ENCODE measurements around the gene CNGB1. TPM values are rescaled to one million over a fixed set of nuclear protein-coding genes. Genes with fewer than 3 reads are reported as not detected.

CNGB1 gene
- total and polyA plus RNA-seq, 2 of the 13 experiments (the other 11 are each of a cell fraction or from before 2014, with no cell fraction given): 0.02 to 0.15 TPM

DNA sequence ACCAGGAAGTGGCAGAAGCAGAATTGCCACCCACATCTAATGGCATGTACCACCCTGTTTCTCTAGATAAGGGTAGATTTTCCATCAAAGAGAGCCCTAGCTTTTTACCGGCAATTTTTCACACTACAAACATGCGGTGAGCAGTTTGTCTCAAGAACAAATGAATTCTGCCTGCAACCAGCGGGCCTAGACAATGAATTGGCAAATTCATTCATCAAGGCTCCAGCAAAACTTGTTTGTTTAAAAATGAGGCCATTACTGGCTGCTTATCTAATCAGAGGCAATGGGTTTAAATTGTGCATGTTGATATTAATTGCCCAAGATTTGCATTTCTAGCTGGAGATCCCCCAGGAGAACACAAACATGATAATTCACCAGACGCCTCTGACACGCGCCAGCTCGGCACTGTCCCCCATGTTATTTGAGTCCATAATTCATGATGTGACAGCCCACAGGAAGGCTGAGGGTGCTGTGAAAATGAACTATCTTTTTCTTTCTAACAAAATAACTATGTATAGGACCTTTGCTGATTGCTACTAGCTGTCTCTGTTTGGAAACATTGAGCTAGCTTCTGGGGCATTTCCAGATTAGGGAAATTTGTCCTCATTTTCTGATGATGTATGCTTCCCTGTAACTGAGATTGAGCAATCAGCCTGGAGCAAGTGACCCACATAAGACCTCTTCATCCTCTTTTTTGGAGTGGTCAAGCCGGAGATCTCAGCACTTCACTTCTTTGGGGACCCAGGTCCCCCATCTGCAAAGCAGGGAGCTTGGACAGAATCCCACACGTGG is 80.8 kb downstream of the CNGB1 start (continued):
- TF ChIP-seq ZFX (CRISPR knock-in tag; IDR thresholded peaks at IDR 0.05; ENCODE audit: low read depth): peak; percentile 16; the same call in 1 of the 2 replicates
- TF ChIP-seq SRF (IDR thresholded peaks at IDR 0.05; ENCODE audit: low read depth, low read length): no peak
- TF ChIP-seq, protein P1, sequence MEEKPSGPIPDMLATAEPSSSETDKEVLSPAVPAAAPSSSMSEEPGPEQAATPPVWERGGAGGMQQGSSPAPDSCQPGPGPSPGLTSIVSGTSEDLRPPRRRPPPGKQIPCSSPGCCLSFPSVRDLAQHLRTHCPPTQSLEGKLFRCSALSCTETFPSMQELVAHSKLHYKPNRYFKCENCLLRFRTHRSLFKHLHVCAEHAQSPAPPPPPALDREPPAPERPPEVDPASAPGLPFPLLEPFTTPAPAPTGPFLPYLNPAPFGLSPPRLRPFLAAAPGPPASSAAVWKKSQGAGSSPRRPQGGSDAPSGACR (CRISPR knock-in tag; IDR thresholded peaks at IDR 0.05): 0 out of 2 replicates have a peak, but pooled peaks have one; percentile 49
- no peak for TF ChIP-seq CREB1 (IDR thresholded peaks at IDR 0.05)
- 0 out of 2 replicates have a peak, but pooled peaks have one; percentile 16 for TF ChIP-seq CREB1 (CRISPR knock-in tag; IDR thresholded peaks at IDR 0.05)
- peak; percentile 48; the same call in 1 of the 2 replicates for TF ChIP-seq ZNF24 (IDR thresholded peaks at IDR 0.05)
- TF ChIP-seq ZNF747 (CRISPR knock-in tag; IDR thresholded peaks at IDR 0.05; ENCODE audit: borderline replicate concordance): no peak
- TF ChIP-seq CEBPG (CRISPR knock-in tag; IDR thresholded peaks at IDR 0.05): peak; percentile 87
- TF ChIP-seq, protein P2, sequence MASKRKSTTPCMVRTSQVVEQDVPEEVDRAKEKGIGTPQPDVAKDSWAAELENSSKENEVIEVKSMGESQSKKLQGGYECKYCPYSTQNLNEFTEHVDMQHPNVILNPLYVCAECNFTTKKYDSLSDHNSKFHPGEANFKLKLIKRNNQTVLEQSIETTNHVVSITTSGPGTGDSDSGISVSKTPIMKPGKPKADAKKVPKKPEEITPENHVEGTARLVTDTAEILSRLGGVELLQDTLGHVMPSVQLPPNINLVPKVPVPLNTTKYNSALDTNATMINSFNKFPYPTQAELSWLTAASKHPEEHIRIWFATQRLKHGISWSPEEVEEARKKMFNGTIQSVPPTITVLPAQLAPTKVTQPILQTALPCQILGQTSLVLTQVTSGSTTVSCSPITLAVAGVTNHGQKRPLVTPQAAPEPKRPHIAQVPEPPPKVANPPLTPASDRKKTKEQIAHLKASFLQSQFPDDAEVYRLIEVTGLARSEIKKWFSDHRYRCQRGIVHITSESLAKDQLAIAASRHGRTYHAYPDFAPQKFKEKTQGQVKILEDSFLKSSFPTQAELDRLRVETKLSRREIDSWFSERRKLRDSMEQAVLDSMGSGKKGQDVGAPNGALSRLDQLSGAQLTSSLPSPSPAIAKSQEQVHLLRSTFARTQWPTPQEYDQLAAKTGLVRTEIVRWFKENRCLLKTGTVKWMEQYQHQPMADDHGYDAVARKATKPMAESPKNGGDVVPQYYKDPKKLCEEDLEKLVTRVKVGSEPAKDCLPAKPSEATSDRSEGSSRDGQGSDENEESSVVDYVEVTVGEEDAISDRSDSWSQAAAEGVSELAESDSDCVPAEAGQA (IDR thresholded peaks at IDR 0.05; ENCODE audit: low read depth): no peak
- TF ChIP-seq, protein P2 (CRISPR knock-in tag; IDR thresholded peaks at IDR 0.05; ENCODE audit: borderline replicate concordance): no peak
- TF ChIP-seq NFE2L2 (IDR thresholded peaks at IDR 0.05; ENCODE audit: low read length): 0 out of 2 replicates have a peak, but pooled peaks have one; percentile 17
- TF ChIP-seq FOXC1 (CRISPR knock-in tag; IDR thresholded peaks at IDR 0.05; ENCODE audit: borderline replicate concordance): 0 out of 2 replicates have a peak, but pooled peaks have one; percentile 62
- no peak for TF ChIP-seq ZNF124 (CRISPR knock-in tag; IDR thresholded peaks at IDR 0.05)
- TF ChIP-seq LCORL (IDR thresholded peaks at IDR 0.05): no peak
- TF ChIP-seq LCORL (CRISPR knock-in tag; IDR thresholded peaks at IDR 0.05): peak; percentile 64
- TF ChIP-seq CEBPB (IDR thresholded peaks at IDR 0.05; ENCODE audit: borderline replicate concordance, low read depth, low read length): peak; percentile 89

Measured in HepG2 (cell line).